Activated naive CD8-positive, alpha-beta T cell treated with anti-CD3 and anti-CD28 coated beads, Interleukin-2, amount 10 ng/mL, durations not matched to agents 7 days and 5 days (primary cell): ENCODE data around the gene WSB1. TPM values are rescaled to one million over a fixed set of nuclear protein-coding genes. Genes with fewer than 3 reads are reported as not detected.

ENCODE experiments used
- ATAC-seq: fragments of 150-1000 bp; cut with Tn5 transposase; one replicate; pipeline ENCODE4 v1.10.0; 2021; ENCODE audit warnings: low read depth, moderate library complexity
- POLR2A ChIA-PET: fragments of 350-600 bp; sonication (Branson Sonifier 250); formaldehyde crosslinking; loops from one replicate; lab custom pipeline; 2021; ENCODE audit warnings: antibody characterized with exemption; lab: Charles Lee
- DNase-seq: peaks from one replicate; pipeline ENCODE4 v3.0.0; 2021
- H3K27ac Mint-ChIP-seq: one replicate; pipeline ENCODE4 v1.8.0; 2022; ENCODE audit warnings: mild to moderate bottlenecking, mixed read lengths
- H3K27me3 Mint-ChIP-seq: one replicate; pipeline ENCODE4 v1.8.0; 2022; ENCODE audit warnings: mild to moderate bottlenecking, moderate library complexity, mixed read lengths
- H3K36me3 Mint-ChIP-seq: one replicate; pipeline ENCODE4 v1.8.0; 2021; ENCODE audit warnings: mild to moderate bottlenecking, mixed read lengths
- H3K4me1 Mint-ChIP-seq: one replicate; pipeline ENCODE4 v1.8.0; 2021; ENCODE audit warnings: mixed read lengths
- H3K4me3 Mint-ChIP-seq: one replicate; pipeline ENCODE4 v1.8.0; 2022; ENCODE audit warnings: mild to moderate bottlenecking, moderate library complexity, mixed read lengths
- H3K9me3 Mint-ChIP-seq: one replicate; pipeline ENCODE4 v1.8.0; 2021; ENCODE audit warnings: mixed read lengths
- total RNA-seq, 2 experiments: library from RNA; stranded (reverse); gene quantifications; one replicate each; pipeline ENCODE4 v1.2.3, GENCODE V29; 2021

WSB1 gene
- total RNA-seq, 2 experiments from 2014 or later: 171 to 175 TPM

DNA sequence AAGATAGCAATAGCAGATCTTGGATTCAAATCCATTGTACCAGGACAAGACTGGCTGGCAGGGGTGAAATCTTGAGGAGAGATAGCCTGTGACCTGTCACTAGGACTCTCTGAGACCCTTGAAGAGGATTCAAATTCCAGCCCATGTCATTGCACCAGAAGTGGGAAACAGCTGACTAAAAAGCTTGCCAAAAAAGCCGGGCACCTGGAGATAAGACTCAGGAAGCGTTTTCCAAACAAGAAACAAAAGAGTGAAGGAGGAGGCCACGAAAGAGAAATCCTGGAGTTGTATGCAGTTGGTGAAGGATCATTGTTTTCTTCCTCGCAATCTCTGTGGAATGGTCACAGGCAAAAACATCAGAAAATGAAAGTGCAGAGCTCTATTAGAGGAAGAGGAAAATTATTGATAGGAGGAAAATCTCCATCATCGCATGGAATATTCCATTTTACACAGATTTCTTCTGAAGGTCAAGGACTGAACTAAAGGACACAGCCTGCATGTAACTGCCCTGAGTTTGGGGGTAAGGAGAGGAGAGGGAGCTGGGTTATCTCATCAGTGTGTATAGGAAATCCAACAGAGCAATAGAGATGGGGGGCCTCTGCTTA, 9.0 kb upstream of the WSB1 start:
- POLR2A ChIA-PET: interaction anchor here (1.0 kb wide), 1 partner anchor 9 kb away, joined by 4 read pairs; the partner anchor contains the start of gene WSB1
- ATAC-seq: no peak
- no peak overlapping the region for H3K27ac Mint-ChIP-seq
- H3K9me3 Mint-ChIP-seq: no peaks in the 10 kb centered on the region
- no peaks in the 10 kb centered on the region for H3K36me3 Mint-ChIP-seq
- peaks cover 8% of the 10 kb centered on the region for H3K27me3 Mint-ChIP-seq
- H3K4me3 Mint-ChIP-seq: no peak overlapping the region
- no peak for DNase-seq
- peaks cover 7% of the 10 kb centered on the region for H3K4me1 Mint-ChIP-seq

- DNase-seq (no peak), ATAC-seq (no peak)
- no peaks in the 10 kb centered on the region for H3K9me3 Mint-ChIP-seq
- H3K4me3 Mint-ChIP-seq: no peak overlapping the region
- H3K27ac Mint-ChIP-seq: no peak overlapping the region
- H3K36me3 Mint-ChIP-seq: no peaks in the 10 kb centered on the region
- peaks cover 7% of the 10 kb centered on the region for H3K4me1 Mint-ChIP-seq
- POLR2A ChIA-PET: interaction anchor here (1.0 kb wide), 1 partner anchor 9 kb away, joined by 4 read pairs; the partner anchor contains the start of gene WSB1
- H3K27me3 Mint-ChIP-seq: peaks cover 8% of the 10 kb centered on the region
Observed at GRCh38 chr17:27285516-27285915, 8.4 kb upstream of the WSB1 start.

DNA sequence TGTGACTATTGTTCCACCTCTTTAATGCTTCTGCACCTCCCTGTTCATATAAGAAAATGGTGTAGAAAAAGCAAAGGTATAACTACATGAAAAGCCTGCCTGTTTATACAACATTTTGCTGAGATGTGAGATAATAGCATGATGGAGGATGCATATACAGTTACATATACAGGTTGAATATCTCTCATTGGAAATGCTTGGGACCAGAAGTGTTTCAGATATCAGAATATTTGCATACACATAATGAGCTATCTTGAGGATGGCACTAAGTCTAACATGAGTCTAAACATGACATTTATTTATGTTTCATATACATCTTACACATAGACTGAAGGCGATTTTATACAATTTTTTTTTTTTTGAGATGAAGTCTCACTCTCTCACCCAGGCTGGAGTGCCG, 5.7 kb upstream of the WSB1 start:
- ATAC-seq: no peak
- Mint-ChIP-seq H3K27me3 (peaks cover 6% of the 10 kb centered on the region), H3K27ac (no peak overlapping the region), H3K4me3 (no peak overlapping the region), H3K9me3 (no peaks in the 10 kb centered on the region), H3K4me1 (peaks cover 8% of the 10 kb centered on the region), H3K36me3 (no peaks in the 10 kb centered on the region)
- POLR2A ChIA-PET: interaction anchor here (0.6 kb wide), 1 partner anchor 210 kb away, joined by 3 read pairs; no protein-coding TSS in a partner anchor
- DNase-seq: no peak

- peaks cover 11% of the 10 kb centered on the region for H3K4me1 Mint-ChIP-seq
- no peak for DNase-seq
- POLR2A ChIA-PET: no interaction called here
- H3K4me3 Mint-ChIP-seq: no peak overlapping the region
- peaks cover 6% of the 10 kb centered on the region for H3K27me3 Mint-ChIP-seq
- H3K27ac Mint-ChIP-seq: no peak overlapping the region
- H3K36me3 Mint-ChIP-seq: no peaks in the 10 kb centered on the region
- ATAC-seq: no peak
- H3K9me3 Mint-ChIP-seq: no peaks in the 10 kb centered on the region
Observed at GRCh38 chr17:27289856-27290255, 4.1 kb upstream of the WSB1 start.

DNA sequence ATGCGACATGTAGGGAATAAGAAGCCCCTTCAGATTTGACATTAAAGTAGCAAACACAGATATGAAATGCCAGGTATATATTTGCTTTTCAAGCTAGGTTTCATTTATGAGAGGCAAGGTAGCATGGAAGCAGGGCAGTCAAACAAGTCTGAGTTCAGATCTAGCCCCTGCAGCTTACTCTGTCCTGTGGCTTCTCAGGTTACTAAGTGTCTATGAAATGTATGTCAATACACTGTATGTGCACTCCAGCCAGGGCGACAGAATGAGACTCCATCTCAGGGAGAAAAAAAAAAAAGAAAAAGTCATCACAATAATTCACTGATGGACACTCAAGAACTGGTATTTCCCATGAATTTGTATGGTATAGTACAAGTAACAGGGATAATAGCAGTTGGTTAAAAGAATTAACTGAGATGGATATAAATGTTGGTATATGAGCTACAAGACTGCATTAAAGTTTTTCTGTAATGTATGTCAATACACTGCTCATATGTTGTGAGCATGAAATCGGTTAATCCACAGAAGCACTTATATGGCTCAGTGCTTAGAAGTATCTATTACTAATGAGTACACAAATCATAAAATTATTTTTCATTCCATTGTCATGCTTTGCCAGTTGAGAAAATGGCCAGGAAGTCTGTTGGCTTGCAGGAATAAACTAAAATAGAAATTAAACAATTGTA, 2.9 kb upstream of the WSB1 start:
- Mint-ChIP-seq H3K4me1 (peaks cover 10% of the 10 kb centered on the region), H3K27me3 (peaks cover 6% of the 10 kb centered on the region), H3K4me3 (no peak overlapping the region), H3K27ac (no peak overlapping the region), H3K9me3 (no peaks in the 10 kb centered on the region), H3K36me3 (peaks cover 4% of the 10 kb centered on the region)
- POLR2A ChIA-PET: no interaction called here
- DNase-seq (no peak), ATAC-seq (no peak)

- peaks cover 23% of the 10 kb centered on the region for H3K4me1 Mint-ChIP-seq
- peaks cover 3% of the 10 kb centered on the region for H3K27me3 Mint-ChIP-seq
- DNase-seq: peak; percentile 38
- peak overlapping the region; percentile 97 for H3K4me3 Mint-ChIP-seq
- no peak for ATAC-seq
- no peaks in the 10 kb centered on the region for H3K9me3 Mint-ChIP-seq
- POLR2A ChIA-PET: interaction anchor here (0.6 to 3.2 kb wide), 14 partner anchors 15 to 344 kb away, joined by 3 to 17 read pairs (median 4); no protein-coding TSS in a partner anchor
- H3K36me3 Mint-ChIP-seq: peaks cover 8% of the 10 kb centered on the region
- H3K27ac Mint-ChIP-seq: peak overlapping the region; percentile 98
Observed at GRCh38 chr17:27293359-27293897, 486 bp upstream of the WSB1 start.

DNA sequence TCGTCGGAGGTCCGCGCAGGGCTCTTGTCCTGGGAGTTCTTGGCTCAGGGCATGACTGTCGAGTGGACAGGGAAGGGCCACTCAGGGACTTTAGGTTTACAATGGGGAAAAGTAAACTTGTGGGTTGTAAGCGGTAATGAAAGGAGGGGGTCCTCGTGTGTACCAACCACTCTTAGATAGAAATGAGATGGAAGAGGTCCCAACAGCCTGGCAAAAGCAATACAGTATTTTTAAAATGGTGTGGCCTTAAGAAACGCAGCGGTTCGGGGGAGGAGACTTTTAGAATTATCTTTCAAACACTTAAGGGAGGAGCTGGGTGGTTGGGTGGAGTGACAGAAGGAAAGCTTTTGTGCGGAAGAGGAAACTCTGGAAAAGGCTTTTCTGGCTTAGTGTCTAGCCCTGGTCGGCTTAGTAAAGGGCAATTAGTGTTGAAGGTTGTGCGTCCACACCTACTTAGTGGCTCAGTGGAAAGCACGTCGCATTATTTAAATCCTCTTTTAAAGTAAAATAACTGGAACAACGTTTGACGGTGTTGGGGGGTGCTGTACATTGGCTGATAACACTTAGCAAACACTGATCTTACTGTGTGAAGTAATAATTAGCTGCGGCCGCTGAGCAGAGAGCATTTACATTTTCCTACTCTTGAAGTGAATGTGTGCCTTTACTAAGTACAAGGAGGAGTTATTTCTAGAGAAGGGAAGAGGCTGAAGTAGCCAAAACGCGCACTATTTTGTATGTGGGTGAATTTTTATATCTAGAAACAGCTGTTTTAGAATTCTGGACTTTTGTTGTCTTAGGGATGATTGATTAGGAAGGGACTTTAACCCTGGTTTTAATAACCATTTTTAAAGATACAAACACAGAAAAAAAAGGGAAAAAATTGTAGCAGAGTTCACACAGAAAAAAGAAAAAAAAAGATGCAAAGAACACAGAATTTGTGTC, 1.0 kb downstream of the WSB1 start:
- DNase-seq (no peak), ATAC-seq (peak; percentile 59)
- Mint-ChIP-seq H3K9me3 (no peaks in the 10 kb centered on the region), H3K4me1 (peaks cover 33% of the 10 kb centered on the region), H3K27ac (peak overlapping the region; percentile 98), H3K27me3 (no peaks in the 10 kb centered on the region), H3K36me3 (peaks cover 10% of the 10 kb centered on the region), H3K4me3 (peak overlapping the region; percentile 97)
- POLR2A ChIA-PET: interaction anchor here (0.6 to 3.2 kb wide), 27 partner anchors 10 to 1432 kb away, joined by 3 to 17 read pairs (median 3); partner anchors contain the start of gene KSR1

DNA sequence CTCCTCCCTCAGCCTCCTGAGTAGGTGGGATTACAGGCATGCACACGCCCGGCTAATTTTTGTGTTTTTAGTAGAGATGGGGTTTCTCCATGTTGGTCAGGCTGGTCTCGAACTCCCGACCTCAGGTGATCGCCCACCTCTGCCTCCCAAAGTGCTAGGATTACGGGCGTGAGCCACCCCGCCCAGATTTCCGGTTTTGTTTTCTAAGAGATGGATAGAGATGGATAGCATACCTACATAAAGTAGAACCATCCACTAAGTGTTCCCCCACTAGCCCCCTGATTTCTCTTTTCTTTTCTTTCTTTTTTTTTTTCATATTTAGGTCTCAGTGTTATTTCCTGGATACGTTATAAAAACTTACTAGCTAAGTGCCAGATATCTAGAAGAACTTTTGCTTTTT, 2.0 kb downstream of the WSB1 start:
- Mint-ChIP-seq H3K4me1 (peaks cover 33% of the 10 kb centered on the region), H3K4me3 (peak overlapping the region; percentile 97), H3K36me3 (peaks cover 10% of the 10 kb centered on the region), H3K27me3 (no peaks in the 10 kb centered on the region), H3K9me3 (no peaks in the 10 kb centered on the region), H3K27ac (peak overlapping the region; percentile 98)
- POLR2A ChIA-PET: interaction anchor here (0.8 to 3.2 kb wide), 10 partner anchors 31 to 745 kb away, joined by 3 to 17 read pairs (median 3); partner anchors contain the start of gene KSR1
- DNase-seq (no peak), ATAC-seq (no peak)

DNA sequence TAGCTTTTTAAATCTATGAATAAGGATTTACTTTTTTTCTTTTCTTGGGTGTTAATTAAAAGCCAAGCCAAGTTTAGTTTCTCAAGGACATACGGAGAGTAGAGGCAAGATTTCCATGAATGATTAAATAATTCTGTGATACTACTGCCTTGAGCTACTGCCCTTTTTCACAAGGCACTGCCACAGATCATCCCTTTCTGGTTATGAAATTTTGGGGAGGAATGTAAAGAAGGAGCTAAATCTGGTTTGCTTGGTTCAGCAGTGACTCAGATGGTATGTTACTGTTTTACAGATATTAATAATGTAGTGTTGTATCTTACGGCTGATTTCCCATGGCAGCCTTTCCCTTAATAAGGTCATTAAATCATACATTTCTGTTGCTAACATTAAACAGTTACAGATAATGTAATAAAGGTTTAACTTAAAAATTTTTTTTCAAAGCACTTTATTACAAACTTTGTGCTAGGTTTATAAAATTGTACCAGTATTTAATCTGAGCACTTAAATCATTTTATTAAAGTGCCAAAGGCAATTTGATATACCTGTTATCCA, 2.6 kb downstream of the WSB1 start:
- Mint-ChIP-seq H3K4me1 (peaks cover 36% of the 10 kb centered on the region), H3K27ac (peak overlapping the region; percentile 98), H3K4me3 (peak overlapping the region; percentile 97), H3K36me3 (peaks cover 15% of the 10 kb centered on the region), H3K9me3 (no peaks in the 10 kb centered on the region), H3K27me3 (no peaks in the 10 kb centered on the region)
- POLR2A ChIA-PET: interaction anchor here (0.8 to 3.2 kb wide), 3 partner anchors 37 to 303 kb away, joined by 3 to 17 read pairs (median 3); no protein-coding TSS in a partner anchor
- ATAC-seq (no peak), DNase-seq (no peak)

GRCh38 chr17:27299384-27300049, 5.6 kb downstream of the WSB1 start:
- no peak overlapping the region for H3K4me3 Mint-ChIP-seq
- no peaks in the 10 kb centered on the region for H3K27me3 Mint-ChIP-seq
- peak overlapping the region; percentile 21 for H3K27ac Mint-ChIP-seq
- ATAC-seq (no peak), DNase-seq (no peak)
- H3K4me1 Mint-ChIP-seq: peaks cover 37% of the 10 kb centered on the region
- H3K36me3 Mint-ChIP-seq: peaks cover 19% of the 10 kb centered on the region
- H3K9me3 Mint-ChIP-seq: no peaks in the 10 kb centered on the region
- POLR2A ChIA-PET: no interaction called here

GRCh38 chr17:27303734-27304133, 9.8 kb downstream of the WSB1 start:
- DNase-seq (no peak), ATAC-seq (no peak)
- Mint-ChIP-seq H3K4me3 (no peak overlapping the region), H3K9me3 (no peaks in the 10 kb centered on the region), H3K27ac (no peak overlapping the region), H3K36me3 (peaks cover 19% of the 10 kb centered on the region), H3K27me3 (no peaks in the 10 kb centered on the region), H3K4me1 (peaks cover 20% of the 10 kb centered on the region)
- POLR2A ChIA-PET: no interaction called here

DNA sequence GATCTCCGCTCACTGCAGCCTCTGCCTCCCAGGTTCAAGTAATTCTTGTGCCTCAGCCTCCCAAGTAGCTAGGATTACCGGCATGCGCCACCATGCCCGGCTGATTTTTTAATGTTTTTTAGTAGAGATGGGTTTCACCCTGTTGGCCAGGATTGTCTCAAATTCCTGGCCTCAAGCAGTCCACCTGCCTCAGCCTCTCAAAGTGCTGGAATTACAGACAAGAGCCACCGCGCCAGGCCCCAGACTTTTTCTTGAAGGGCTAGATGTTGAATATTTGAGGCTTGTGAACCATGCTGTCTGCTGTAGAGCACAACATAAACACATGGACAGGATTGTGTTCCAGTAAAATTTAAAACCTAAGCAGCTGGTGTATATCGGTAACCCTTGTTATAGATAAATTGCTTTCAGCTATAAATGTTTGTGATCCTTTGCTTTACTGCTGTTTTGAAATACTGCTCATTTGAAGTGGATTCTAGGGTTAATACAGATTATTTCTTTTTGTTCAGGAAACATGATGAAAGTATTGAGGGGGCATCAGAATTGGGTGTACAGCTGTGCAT, 12.4 kb downstream of the WSB1 start:
- Mint-ChIP-seq H3K9me3 (no peaks in the 10 kb centered on the region), H3K27ac (no peak overlapping the region), H3K36me3 (peaks cover 25% of the 10 kb centered on the region), H3K4me3 (no peak overlapping the region), H3K27me3 (no peaks in the 10 kb centered on the region), H3K4me1 (peaks cover 7% of the 10 kb centered on the region)
- DNase-seq (no peak), ATAC-seq (no peak)
- POLR2A ChIA-PET: no interaction called here
